ENCODE data around the gene ATXN7L3B.

DNA sequence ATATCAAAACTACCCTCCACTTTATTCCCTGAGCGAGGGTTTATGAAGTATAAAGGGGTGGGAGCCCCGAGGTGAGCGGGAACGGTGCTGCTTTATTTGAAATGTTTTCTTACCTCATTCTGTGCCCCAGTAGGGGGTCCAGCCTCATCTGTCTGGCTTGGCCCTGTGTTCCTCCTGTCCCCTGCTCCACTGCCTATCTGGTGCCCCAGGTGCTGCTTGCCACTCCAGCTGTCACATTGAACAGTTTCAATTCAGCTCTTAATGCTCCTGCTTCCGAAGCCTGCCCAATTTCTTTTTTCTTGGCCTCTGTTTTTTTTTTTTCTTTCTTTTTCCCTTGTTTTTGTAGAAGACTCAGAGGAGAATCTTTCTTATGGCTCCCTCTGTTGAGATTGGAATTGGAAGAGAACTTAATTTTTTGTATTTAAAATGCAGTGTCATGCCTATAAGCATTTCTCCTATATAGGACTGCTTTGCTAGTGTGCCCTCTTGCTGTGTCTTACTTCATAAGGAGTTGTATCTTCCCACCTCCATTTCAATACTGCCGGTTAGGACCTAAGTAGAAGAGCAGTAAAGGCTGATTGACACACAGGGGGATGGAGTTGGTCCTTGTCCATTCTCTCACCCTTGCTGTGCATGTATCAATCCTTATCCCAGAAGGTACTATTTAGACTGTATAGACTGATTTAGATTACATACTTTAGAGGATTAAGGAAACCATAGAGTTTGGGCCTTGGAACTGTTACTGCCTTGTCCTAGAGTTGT is 2.3 kb downstream of the ATXN7L3B start:
- TF ChIP-seq, protein P1, sequence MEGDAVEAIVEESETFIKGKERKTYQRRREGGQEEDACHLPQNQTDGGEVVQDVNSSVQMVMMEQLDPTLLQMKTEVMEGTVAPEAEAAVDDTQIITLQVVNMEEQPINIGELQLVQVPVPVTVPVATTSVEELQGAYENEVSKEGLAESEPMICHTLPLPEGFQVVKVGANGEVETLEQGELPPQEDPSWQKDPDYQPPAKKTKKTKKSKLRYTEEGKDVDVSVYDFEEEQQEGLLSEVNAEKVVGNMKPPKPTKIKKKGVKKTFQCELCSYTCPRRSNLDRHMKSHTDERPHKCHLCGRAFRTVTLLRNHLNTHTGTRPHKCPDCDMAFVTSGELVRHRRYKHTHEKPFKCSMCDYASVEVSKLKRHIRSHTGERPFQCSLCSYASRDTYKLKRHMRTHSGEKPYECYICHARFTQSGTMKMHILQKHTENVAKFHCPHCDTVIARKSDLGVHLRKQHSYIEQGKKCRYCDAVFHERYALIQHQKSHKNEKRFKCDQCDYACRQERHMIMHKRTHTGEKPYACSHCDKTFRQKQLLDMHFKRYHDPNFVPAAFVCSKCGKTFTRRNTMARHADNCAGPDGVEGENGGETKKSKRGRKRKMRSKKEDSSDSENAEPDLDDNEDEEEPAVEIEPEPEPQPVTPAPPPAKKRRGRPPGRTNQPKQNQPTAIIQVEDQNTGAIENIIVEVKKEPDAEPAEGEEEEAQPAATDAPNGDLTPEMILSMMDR (IDR thresholded peaks at IDR 0.05), result no peak
- TF ChIP-seq POLR2A (IDR thresholded peaks at IDR 0.05), result no peak
